ENCODE data around the gene PLD3. TPM values are rescaled to one million over a fixed set of nuclear protein-coding genes. Genes with fewer than 3 reads are reported as not detected.
"Not testable (repeated sequence)": the region's sequence is repeated elsewhere in the genome, so short reads cannot be mapped to it uniquely, and the experiment has no call there.

Gene PLD3
- total RNA-seq, 2 experiments from 2014 or later = 65.1 to 70.0 TPM

- H3K4me1 Mint-ChIP-seq (ENCODE audit: low read depth) = peaks cover 13% of the 10 kb centered on the region
- no peaks in the 10 kb centered on the region for H3K9me3 Mint-ChIP-seq (ENCODE audit: insufficient read depth)
- H3K27ac Mint-ChIP-seq = no peak overlapping the region
- ChIA-PET CTCF (interaction anchor here (2.6 kb wide), 1 partner anchor 11 kb away, joined by 15 read pairs; no protein-coding TSS in a partner anchor), POLR2A (no interaction called here)
- no peak for DNase-seq
- H3K36me3 Mint-ChIP-seq (ENCODE audit: low read depth) = peaks cover 19% of the 10 kb centered on the region
- no peaks in the 10 kb centered on the region for H3K27me3 Mint-ChIP-seq (ENCODE audit: low read depth)
- no peak overlapping the region for H3K4me3 Mint-ChIP-seq
- ATAC-seq = no peak
Observed at GRCh38 chr19:40315812-40316470, 32.6 kb upstream of the PLD3 start.

- Mint-ChIP-seq H3K27me3 (ENCODE audit: low read depth) (no peaks in the 10 kb centered on the region), H3K4me1 (ENCODE audit: low read depth) (peaks cover 9% of the 10 kb centered on the region), H3K36me3 (ENCODE audit: low read depth) (peaks cover 25% of the 10 kb centered on the region), H3K4me3 (no peak overlapping the region), H3K9me3 (ENCODE audit: insufficient read depth) (no peaks in the 10 kb centered on the region), H3K27ac (no peak overlapping the region)
- ChIA-PET POLR2A (no interaction called here), CTCF (no interaction called here)
- no peak for ATAC-seq
- no peak for DNase-seq
Observed at GRCh38 chr19:40317338-40317737, 31.2 kb upstream of the PLD3 start.

GRCh38 chr19:40320558-40320935 is 27.9 kb upstream of the PLD3 start:
- Mint-ChIP-seq H3K9me3 (ENCODE audit: insufficient read depth) (no peaks in the 10 kb centered on the region), H3K36me3 (ENCODE audit: low read depth) (peaks cover 46% of the 10 kb centered on the region), H3K27ac (no peak overlapping the region), H3K4me3 (no peak overlapping the region), H3K4me1 (ENCODE audit: low read depth) (no peaks in the 10 kb centered on the region), H3K27me3 (ENCODE audit: low read depth) (no peaks in the 10 kb centered on the region)
- no peak for ATAC-seq
- POLR2A ChIA-PET = no interaction called here
- CTCF ChIA-PET = interaction anchor here (1.7 kb wide), 1 partner anchor 16 kb away, joined by 7 read pairs; no protein-coding TSS in a partner anchor
- no peak for DNase-seq

- no peaks in the 10 kb centered on the region for H3K4me1 Mint-ChIP-seq (ENCODE audit: low read depth)
- H3K9me3 Mint-ChIP-seq (ENCODE audit: insufficient read depth) = no peaks in the 10 kb centered on the region
- DNase-seq (no peak), ATAC-seq (no peak)
- peaks cover 49% of the 10 kb centered on the region for H3K36me3 Mint-ChIP-seq (ENCODE audit: low read depth)
- no peaks in the 10 kb centered on the region for H3K27me3 Mint-ChIP-seq (ENCODE audit: low read depth)
- CTCF ChIA-PET = interaction anchor here (1.7 kb wide), 1 partner anchor 16 kb away, joined by 7 read pairs; no protein-coding TSS in a partner anchor
- POLR2A ChIA-PET = no interaction called here
- H3K27ac Mint-ChIP-seq = no peak overlapping the region
- H3K4me3 Mint-ChIP-seq = no peak overlapping the region
Observed at GRCh38 chr19:40321076-40321475, 27.4 kb upstream of the PLD3 start.

GRCh38 chr19:40321566-40322270 is 26.8 kb upstream of the PLD3 start:
- Mint-ChIP-seq H3K4me1 (ENCODE audit: low read depth) (no peaks in the 10 kb centered on the region), H3K9me3 (ENCODE audit: insufficient read depth) (no peaks in the 10 kb centered on the region)

GRCh38 chr19:40322271-40322610 is 26.3 kb upstream of the PLD3 start:
- no peak for DNase-seq
- no peaks in the 10 kb centered on the region for H3K9me3 Mint-ChIP-seq (ENCODE audit: insufficient read depth)
- no peak overlapping the region for H3K4me3 Mint-ChIP-seq
- peaks cover 51% of the 10 kb centered on the region for H3K36me3 Mint-ChIP-seq (ENCODE audit: low read depth)
- H3K4me1 Mint-ChIP-seq (ENCODE audit: low read depth) = no peaks in the 10 kb centered on the region
- H3K27me3 Mint-ChIP-seq (ENCODE audit: low read depth) = no peaks in the 10 kb centered on the region
- H3K27ac Mint-ChIP-seq = no peak overlapping the region
- ATAC-seq = no peak
- ChIA-PET CTCF (no interaction called here), POLR2A (interaction anchor here (0.9 kb wide), 1 partner anchor 19 kb away, joined by 3 read pairs; no protein-coding TSS in a partner anchor)

More at GRCh38 chr19:40321566-40322270, 26.8 kb upstream of the PLD3 start:
- no peak overlapping the region for H3K4me3 Mint-ChIP-seq
- ChIA-PET CTCF (no interaction called here), POLR2A (no interaction called here)
- H3K36me3 Mint-ChIP-seq (ENCODE audit: low read depth) = peaks cover 52% of the 10 kb centered on the region
- ATAC-seq = no peak
- no peak overlapping the region for H3K27ac Mint-ChIP-seq
- DNase-seq = no peak
- H3K27me3 Mint-ChIP-seq (ENCODE audit: low read depth) = no peaks in the 10 kb centered on the region

- Mint-ChIP-seq H3K27ac (no peak overlapping the region), H3K4me3 (no peak overlapping the region), H3K27me3 (ENCODE audit: low read depth) (no peaks in the 10 kb centered on the region), H3K36me3 (ENCODE audit: low read depth) (peaks cover 57% of the 10 kb centered on the region), H3K4me1 (ENCODE audit: low read depth) (no peaks in the 10 kb centered on the region), H3K9me3 (ENCODE audit: insufficient read depth) (no peaks in the 10 kb centered on the region)
- POLR2A ChIA-PET = interaction anchor here (0.9 kb wide), 1 partner anchor 18 kb away, joined by 3 read pairs; no protein-coding TSS in a partner anchor
- DNase-seq (no peak), ATAC-seq (no peak)
- CTCF ChIA-PET = no interaction called here
Observed at GRCh38 chr19:40322951-40323615, 25.4 kb upstream of the PLD3 start.

GRCh38 chr19:40323705-40324104 is 24.8 kb upstream of the PLD3 start:
- Mint-ChIP-seq H3K27me3 (ENCODE audit: low read depth) (no peaks in the 10 kb centered on the region), H3K4me1 (ENCODE audit: low read depth) (no peaks in the 10 kb centered on the region), H3K36me3 (ENCODE audit: low read depth) (peaks cover 55% of the 10 kb centered on the region), H3K27ac (no peak overlapping the region), H3K4me3 (no peak overlapping the region), H3K9me3 (ENCODE audit: insufficient read depth) (no peaks in the 10 kb centered on the region)
- ATAC-seq (no peak), DNase-seq (no peak)
- CTCF ChIA-PET = no interaction called here
- POLR2A ChIA-PET = no interaction called here

- no peak overlapping the region for H3K27ac Mint-ChIP-seq
- no peaks in the 10 kb centered on the region for H3K27me3 Mint-ChIP-seq (ENCODE audit: low read depth)
- ChIA-PET POLR2A (no interaction called here), CTCF (no interaction called here)
- H3K36me3 Mint-ChIP-seq (ENCODE audit: low read depth) = peaks cover 57% of the 10 kb centered on the region
- H3K9me3 Mint-ChIP-seq (ENCODE audit: insufficient read depth) = no peaks in the 10 kb centered on the region
- no peak overlapping the region for H3K4me3 Mint-ChIP-seq
- H3K4me1 Mint-ChIP-seq (ENCODE audit: low read depth) = no peaks in the 10 kb centered on the region
- ATAC-seq (no peak), DNase-seq (no peak)
Observed at GRCh38 chr19:40326201-40326600, 22.3 kb upstream of the PLD3 start.

- no peaks in the 10 kb centered on the region for H3K4me1 Mint-ChIP-seq (ENCODE audit: low read depth)
- DNase-seq (no peak), ATAC-seq (no peak)
- POLR2A ChIA-PET = no interaction called here
- CTCF ChIA-PET = interaction anchor here (2.4 kb wide), 1 partner anchor 26 kb away, joined by 7 read pairs; no protein-coding TSS in a partner anchor
- H3K27ac Mint-ChIP-seq = peak overlapping the region; percentile 22
- H3K4me3 Mint-ChIP-seq = no peak overlapping the region
- no peaks in the 10 kb centered on the region for H3K9me3 Mint-ChIP-seq (ENCODE audit: insufficient read depth)
- peaks cover 52% of the 10 kb centered on the region for H3K36me3 Mint-ChIP-seq (ENCODE audit: low read depth)
- no peaks in the 10 kb centered on the region for H3K27me3 Mint-ChIP-seq (ENCODE audit: low read depth)
Observed at GRCh38 chr19:40331052-40331451, 17.4 kb upstream of the PLD3 start.

GRCh38 chr19:40332669-40333068 is 15.8 kb upstream of the PLD3 start:
- no peak for DNase-seq
- Mint-ChIP-seq H3K4me1 (ENCODE audit: low read depth) (no peaks in the 10 kb centered on the region), H3K9me3 (ENCODE audit: insufficient read depth) (no peaks in the 10 kb centered on the region), H3K4me3 (no peak overlapping the region), H3K36me3 (ENCODE audit: low read depth) (peaks cover 49% of the 10 kb centered on the region), H3K27ac (no peak overlapping the region), H3K27me3 (ENCODE audit: low read depth) (no peaks in the 10 kb centered on the region)
- CTCF ChIA-PET = no interaction called here
- POLR2A ChIA-PET = no interaction called here
- ATAC-seq = no peak

- POLR2A ChIA-PET; H3K4me1 Mint-ChIP-seq (ENCODE audit: low read depth); CTCF ChIA-PET; DNase-seq; ATAC-seq; H3K9me3 Mint-ChIP-seq (ENCODE audit: insufficient read depth); H3K27ac Mint-ChIP-seq; H3K4me3 Mint-ChIP-seq; H3K27me3 Mint-ChIP-seq (ENCODE audit: low read depth): not testable (repeated sequence)
- peaks cover 45% of the 10 kb centered on the region for H3K36me3 Mint-ChIP-seq (ENCODE audit: low read depth)
Observed at GRCh38 chr19:40333083-40333482, 15.4 kb upstream of the PLD3 start.

Data from activated CD8-positive, alpha-beta T cell treated with anti-CD3 and anti-CD28 coated beads, Interleukin-2, amount 10 ng/mL, durations not matched to agents 7 days and 5 days (primary cell).